Omental fat pad (tissue), 4 donors: ENCODE results near the gene CMTR1. TPM values are rescaled to one million over a fixed set of nuclear protein-coding genes. Genes with fewer than 3 reads are reported as not detected.
"Not testable (repeated sequence)": the region's sequence is repeated elsewhere in the genome, so short reads cannot be mapped to it uniquely, and the experiment has no call there.

Experiments
- ATAC-seq: fragments of 150-250 bp; one replicate; pipeline ENCODE4 v1.9.1; 2016; ENCODE audit warnings: mild to moderate bottlenecking, moderate library complexity; ENCODE audit not compliant: low FRiP score
- DNase-seq: peaks from one replicate; pipeline ENCODE4 v3.0.0-alpha.2; 2019; ENCODE audit warnings: low spot score
- CTCF ChIP-seq, 3 donors: fragments of 450-650 bp; IDR thresholded peaks; one replicate each; pipeline ENCODE4 v1.5.1; 2016 to 2017; ENCODE audit warnings: antibody characterized with exemption in 3 of 3, mild to moderate bottlenecking in 3 of 3, moderate library complexity in 2 of 3
- total RNA-seq, 4 donors: library from RNA; depleted of rRNA; stranded (reverse); fragments of >200 nt; gene quantifications; one replicate each; pipeline ENCODE4 v1.1.0, GENCODE V29; 2016

The CMTR1 gene
- total RNA-seq, 4 donors from 2014 or later = 22.5 to 34.5 (median 28.5) TPM

GRCh38 chr6:37433657-37434271 is 743 bp downstream of the CMTR1 start:
- ATAC-seq (peak; percentile 33), DNase-seq (no peak)
- TF ChIP-seq CTCF (IDR thresholded peaks at IDR 0.05) = no peak

DNA sequence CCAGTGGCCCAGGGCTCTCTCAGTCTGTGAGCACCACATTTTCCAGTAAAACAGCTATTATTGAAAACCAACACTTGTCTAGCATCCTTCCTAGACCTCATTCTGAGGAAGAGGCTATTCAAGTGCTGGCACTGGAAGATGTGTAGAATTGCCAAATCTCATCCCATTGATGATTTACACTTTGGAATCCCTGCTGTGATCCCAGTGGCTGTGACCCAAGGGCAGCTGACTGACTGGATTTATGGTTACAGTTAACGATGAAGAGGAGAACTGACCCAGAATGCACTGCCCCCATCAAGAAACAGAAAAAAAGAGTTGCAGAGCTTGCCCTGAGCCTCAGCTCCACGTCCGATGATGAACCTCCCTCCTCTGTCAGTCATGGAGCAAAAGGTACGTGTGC is 2.4 kb downstream of the CMTR1 start:
- TF ChIP-seq CTCF (IDR thresholded peaks at IDR 0.05) = no peak
- DNase-seq (no peak), ATAC-seq (no peak)

DNA sequence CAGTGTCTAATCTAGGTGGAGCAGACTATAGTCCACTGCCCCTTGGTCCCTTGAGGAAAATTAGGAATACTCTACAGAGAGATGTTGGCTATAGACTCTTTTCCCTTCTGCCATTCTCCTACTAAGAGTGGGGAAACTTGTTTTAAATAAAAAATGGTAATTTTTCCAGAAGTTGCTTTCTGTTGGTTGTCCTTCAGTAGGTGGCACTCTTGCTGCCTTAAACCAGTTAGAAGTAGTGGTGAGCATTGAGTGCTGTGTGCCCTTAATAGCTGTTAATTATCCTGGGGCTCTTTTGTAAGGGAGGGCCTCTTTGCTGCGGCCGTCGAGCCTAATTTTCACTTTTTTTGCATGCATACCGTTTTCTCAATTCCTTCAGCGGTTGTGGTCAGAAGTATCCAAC is 2.8 kb downstream of the CMTR1 start:
- no peak for TF ChIP-seq CTCF (IDR thresholded peaks at IDR 0.05)
- DNase-seq (no peak), ATAC-seq (no peak)

DNA sequence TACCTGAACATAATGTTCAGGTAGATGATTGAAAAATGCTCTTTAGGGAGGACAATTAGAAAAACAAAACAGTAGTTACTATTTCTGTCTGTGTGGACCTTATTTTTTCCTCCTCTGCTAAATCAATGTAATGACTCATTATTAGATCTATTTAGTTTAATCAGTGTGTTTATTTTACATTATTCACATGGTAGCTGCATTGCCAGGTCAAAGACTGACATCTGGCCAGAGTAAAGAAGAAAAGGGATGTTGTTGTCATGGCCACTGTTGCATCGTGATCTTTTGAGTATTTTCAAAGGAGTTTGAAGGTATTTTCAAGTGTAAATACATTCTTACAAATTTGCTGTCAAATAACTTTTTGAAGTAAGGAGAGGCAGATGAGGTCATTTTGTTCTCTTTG is 5.9 kb downstream of the CMTR1 start:
- no peak for TF ChIP-seq CTCF (IDR thresholded peaks at IDR 0.05)
- no peak for DNase-seq
- no peak for ATAC-seq

DNA sequence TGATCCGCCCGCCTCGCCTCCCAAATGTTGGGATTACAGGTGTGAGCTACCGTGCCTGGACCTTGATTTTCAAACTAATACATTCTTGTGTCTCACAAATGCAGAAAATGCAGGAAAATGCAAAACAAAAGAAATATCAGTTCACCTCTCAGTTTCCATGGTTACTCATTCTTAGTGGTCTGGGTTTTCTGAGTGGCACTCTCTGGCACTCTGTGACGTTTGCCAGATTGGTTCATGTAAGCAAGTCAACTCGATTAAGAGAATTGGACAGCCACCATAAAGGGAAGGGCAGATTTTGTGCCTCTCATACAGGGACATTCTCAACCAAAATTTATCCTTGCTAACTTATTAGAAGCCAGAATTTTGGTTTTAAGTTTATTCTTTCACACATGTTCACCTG is 8.6 kb downstream of the CMTR1 start:
- DNase-seq (no peak), ATAC-seq (no peak)
- TF ChIP-seq CTCF (IDR thresholded peaks at IDR 0.05) = no peak

DNA sequence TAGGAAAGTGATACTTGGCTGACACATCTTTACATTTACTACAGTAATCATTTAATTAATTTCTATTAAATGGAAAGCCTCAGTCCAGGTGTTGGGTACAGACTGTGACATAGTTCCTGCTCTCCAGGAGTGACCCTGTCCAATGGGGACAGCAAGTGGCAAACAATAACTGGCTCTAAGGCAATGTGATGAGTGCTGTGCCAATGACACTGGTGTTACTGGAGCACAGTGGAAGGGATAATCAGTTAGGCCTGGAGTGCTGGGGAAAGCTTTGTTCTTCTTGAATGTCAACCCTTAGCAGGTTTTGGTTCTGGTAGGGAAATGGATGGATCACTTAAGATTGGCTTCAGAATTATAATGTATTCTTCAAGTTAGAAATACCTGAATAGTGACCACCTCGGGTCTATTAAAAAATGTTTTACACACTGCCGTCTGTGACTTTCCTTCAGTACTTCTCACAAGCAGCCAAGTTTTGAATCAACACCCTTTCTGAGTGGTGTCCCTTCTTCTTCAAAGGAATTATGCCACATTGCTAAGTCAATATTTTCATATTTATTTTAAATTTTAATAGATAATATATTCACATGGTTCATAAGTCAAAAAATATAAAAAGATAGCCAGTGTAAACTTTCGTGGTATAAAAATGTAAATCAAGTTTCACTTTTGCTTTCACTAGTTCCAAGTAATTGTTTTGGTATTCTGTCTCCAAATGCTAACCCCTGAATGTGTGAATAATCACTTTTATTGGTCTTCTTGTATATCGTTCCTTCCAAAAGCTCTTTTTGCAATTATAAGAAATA is 9.6 kb downstream of the CMTR1 start:
- no peak for DNase-seq
- ATAC-seq = peak; percentile 58
- TF ChIP-seq CTCF (IDR thresholded peaks at IDR 0.05) = no peak

GRCh38 chr6:37443216-37443542 is 10.2 kb downstream of the CMTR1 start:
- ATAC-seq, DNase-seq: not testable (repeated sequence)
